GM18858 (cell line): ENCODE data around the gene FAM118A.
"Not testable (repeated sequence)": the region's sequence is repeated elsewhere in the genome, so short reads cannot be mapped to it uniquely, and the experiment has no call there.

Source experiments
- ATAC-seq: cut with Tn5 transposase; IDR thresholded peaks from one replicate; pipeline ENCODE4 v1.9.1; 2021; ENCODE audit not compliant: unreplicated experiment

FAM118A gene

DNA sequence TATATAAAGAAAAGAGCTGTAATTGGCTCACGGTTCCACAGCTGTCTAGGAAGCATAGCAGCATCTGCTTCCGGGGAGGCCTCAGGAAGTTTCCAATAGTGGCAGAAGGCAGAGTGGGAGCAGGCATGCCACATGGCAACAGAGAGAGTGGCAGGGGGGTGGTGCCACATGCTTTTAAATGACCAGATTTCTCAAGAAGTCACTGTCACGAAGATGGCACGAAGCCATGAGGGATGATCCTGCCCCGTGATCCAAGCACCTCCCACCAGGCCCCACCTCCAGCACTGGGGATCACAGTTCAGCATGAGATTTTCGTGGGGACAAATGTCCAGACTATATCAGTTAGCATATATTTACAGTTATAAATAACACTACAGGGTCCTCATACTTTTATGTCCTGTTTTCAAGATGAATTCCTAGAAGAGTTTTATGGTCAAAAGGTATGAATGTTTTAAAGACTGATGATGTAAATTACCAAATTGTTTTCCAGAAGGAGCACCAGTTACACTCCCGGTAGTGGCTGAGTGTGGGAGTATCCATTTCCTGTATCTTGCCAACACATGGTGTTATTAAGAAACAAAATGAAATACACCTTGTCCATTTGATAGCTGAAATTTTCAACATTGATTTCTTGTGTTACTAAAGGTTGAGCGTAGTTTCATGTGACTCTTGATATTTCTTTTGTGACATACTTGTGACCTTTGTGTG lies 19.2 kb downstream of the FAM118A start:
- no peak for ATAC-seq

DNA sequence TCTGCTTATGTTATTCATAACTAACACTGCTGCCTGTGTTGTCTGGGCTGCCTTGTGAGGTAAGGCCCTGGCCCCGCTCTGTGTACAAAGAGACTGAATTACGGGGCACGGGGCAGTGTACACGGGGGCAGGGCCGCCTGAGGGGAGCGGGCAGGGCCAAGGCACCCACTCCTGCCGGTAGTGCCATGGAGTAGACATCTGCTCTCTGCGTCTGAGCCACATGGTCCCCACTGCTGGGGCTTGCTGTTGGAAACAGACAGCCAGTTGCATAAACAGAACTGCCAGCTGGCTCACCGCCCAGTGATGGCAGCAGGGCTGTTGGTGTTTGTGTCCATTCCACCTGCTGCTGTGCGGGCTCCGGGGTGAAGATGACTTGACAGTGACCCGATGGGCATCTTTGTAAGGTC lies 19.8 kb downstream of the FAM118A start:
- no peak for ATAC-seq

DNA sequence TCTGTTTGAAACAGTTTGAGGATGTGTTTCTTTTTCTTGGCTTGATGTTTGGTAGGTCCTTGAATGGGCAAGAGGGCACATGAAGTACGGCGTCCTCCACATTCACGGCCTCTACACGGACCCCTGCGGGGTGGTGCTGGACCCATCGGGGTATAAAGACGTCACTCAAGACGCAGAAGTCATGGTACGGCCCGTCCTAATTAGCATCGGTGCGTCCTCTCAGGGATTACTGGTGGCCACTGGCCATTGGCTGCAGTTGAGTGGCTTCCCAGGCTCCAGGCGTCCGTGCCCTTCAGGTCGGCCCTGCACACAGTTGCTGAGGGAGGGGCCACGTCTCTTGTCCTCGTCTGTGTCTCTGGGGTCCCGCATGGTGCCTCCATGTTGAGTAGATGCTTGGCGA lies 20.8 kb downstream of the FAM118A start:
- ATAC-seq: no peak

DNA sequence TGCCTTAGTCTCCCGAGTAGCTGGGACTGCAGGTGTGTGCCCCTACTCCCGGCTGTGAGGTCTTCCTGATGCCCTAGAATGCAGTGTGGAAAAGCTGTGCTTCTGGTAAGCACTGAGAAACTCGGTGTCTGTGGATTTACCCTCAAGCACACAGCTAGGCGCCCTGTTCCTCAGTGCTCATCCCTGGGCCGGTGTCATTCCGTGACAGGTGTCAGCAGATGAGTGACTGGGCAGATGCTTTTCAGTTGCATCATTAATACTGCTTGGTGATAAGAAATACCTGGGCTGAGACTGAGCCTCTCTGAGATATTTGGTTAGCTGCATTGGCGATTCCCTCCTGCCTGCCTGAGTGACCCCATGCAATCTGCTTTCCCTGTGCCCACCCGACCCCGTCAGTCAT lies 21.8 kb downstream of the FAM118A start:
- ATAC-seq: no peak

DNA sequence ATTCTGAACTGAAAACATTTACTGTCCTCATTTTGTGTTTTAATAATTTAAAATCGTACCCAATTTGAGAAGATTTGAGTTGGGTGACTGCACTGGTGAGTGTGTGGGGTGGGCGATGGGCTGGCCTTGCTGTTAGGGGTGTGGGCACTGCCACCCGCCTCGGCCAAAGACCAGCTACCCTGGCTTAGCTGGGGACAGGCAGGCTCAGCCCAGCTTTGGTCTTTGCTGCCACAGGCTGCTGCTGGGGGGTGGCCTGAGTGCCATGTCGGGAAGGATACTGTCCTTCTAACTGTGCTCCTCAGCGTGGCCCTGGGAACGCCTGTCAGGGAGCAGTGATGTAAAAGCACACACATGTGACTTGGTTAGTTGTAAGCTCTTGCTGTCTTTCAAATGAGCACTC lies 22.3 kb downstream of the FAM118A start:
- no peak for ATAC-seq

DNA sequence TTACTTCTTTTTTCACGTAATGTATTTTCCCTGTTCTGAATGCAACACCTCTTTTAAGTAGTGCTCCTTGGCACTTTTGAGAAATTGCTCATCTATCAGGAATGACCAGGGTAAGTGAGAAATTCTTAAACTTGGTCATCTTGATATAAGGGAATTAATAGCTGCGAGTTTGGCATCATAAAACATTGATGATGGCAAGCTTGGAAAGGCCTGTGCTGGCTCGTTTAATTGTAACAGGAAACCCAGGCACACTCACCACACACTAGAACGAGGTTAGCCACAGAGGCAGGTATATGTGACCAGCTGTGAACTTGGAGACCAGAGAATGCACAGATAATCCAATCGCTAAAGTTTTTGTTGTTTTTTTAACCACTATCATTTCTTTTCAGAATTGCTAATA lies 24.3 kb downstream of the FAM118A start:
- no peak for ATAC-seq

DNA sequence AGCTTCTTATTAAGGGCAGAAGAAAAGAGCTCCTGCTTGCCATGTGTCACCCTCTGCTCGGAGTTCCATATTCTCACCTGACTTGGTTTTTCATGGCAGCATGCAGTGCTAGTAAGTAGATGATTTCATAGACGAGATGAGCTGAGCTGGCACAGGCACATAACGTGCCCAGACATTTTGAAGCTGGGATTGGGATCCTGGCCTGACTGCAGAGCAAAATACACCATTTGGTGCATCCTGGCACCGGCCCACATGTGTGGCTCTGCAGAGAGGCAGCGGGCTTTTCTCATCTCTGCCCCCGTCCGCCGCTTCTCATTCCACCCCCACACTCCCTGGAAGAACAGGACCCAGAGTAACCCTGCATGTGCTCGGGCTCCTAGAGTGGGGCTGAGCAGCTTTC lies 24.8 kb downstream of the FAM118A start:
- no peak for ATAC-seq

DNA sequence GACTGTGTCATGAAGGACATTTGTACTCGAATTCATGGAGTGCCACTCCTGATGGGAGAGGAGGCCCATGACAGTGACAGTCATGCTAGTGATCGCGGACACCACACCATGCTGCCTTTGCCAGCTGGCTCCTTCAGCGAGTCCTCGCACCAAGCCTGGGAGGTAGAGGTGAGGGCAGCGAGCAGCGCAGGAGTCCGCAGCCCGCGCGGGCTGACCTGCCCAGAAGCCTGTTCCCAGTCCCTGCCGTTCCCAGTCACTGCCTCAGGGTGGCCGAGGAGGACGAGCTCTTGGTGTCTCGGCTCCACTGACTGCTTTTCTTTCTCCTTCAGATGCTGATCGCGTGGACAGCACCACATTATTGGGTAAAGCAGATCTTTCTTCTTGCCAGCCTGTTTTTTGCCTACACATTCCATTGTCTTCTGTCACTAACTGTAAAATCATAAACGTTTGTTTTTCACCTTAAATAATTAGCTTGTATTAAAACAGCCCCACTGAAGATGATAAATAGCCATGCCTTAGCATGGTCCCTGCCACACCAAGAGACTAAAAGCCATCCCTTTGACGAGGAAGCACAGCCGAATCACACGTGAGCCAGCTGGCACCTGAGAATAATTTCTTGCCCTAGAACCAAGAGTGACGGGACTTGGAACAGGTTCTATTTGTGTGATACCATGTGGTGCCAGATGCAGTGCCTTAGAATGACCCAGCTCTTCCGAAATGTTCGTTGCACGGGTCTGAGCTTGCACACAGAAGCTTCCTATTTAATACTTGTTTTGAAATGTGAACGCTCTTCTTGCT lies 25.5 kb downstream of the FAM118A start:
- ATAC-seq: no peak

DNA sequence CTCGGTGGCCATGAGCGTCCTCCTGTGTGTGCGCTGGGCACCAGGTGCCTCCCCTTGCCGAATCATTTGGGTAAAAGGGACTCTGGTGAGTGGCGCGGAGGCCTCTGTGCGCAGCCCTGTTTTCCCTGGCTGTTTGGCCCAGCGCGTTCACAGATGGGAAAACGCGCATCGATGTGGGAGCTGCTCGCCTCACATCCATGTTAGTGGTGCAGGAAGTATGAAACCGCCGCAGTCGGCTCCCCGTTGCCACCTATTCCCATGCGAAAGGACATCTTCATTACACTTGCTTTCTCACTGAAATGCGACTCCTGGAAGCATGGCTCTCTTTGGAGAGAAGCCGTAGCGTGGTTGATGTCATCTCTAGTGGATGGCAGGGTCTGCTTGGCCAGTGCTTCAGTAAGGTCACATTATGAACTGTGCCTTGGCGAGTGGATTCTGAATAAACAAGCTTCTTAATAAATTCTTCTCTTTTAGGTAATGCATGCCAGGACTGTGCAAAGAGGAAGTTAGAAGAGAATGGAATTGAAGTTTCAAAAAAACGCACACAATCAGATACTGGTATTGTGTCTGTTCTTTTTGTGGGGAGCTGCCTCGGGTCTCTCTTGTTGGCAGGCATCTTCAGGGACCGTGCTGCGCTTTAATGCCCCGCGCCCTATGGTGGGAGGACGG lies 26.3 kb downstream of the FAM118A start:
- no peak for ATAC-seq

DNA sequence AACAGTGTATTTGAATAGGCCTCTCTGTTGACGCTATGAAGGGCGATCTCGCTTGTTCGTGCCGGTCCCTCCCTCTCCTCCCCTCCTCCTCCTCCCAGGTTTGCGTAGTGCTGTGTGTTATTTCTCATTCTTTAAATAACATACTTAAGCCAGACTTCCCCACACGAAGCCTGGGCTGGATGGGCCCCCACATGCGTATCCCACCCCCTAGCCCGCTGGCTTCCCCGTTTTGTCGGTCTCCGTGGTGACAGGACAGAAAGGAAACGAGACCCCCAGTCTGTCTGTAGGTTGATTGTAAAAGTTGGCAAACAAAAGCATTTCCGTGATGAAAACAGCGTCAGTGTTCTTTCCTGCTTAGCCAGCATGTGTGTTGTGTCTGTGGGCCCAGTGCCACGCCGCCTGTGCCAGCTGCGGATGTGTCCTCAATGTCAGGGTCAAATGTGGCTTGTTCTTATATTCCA lies 27.3 kb downstream of the FAM118A start:
- no peak for ATAC-seq

DNA sequence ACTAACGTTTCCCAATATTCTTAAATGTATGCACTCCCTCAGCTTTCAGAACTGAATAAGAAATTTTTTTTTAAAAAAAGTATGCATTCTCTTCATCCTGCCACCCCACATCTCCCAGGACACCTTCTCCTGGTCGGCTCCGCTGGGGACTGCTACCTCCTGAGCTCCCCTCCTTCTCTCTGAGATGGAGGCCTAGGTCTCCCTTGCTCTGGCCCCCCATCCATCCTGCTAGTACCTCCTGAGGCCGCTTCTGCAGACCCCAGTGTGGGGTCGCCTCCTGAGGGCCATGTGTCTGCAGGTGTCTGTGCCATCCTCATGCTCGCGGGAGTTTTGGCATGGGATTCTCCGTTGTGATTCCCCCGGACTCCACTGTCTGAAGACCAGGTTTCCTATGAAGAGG lies 27.8 kb downstream of the FAM118A start:
- no peak for ATAC-seq

DNA sequence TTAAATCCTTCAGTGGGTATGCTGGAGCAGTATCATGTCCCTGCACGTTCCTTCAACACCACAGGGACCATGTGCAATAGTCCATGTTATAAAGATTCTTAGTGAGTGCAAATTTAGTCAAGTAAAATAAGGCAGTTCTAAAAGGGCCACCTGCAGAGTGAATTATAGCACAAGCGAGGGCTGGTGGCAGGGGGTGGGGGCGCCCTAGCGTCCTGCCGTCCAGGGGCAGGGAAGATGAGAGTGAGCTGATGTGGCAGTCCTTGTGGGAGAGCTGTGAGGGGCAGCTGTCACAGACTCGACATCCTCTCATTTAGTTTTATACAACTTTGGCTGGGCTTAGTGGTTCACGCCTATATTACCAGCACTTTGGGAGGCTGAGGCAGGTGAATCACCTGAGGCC lies 29.1 kb downstream of the FAM118A start:
- ATAC-seq: no peak

DNA sequence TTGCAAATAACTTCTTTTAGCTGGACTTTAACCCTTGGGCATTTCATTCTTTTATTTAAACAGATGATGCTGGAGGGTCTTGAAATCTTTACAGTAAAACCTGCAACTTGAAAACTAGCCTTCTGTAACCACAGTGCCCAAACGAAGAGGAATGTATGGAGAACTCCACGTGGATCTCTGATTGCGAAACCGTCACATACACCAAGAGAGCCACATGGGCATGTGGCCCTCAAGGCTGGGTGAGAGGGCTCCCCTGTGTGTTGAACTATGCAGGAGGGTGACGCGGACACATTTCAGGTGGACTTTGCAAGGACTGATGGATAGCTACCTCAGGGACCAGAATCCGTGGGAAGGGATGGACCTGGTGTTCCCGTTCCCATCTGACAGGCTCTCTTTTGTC lies 30.6 kb downstream of the FAM118A start:
- no peak for ATAC-seq

DNA sequence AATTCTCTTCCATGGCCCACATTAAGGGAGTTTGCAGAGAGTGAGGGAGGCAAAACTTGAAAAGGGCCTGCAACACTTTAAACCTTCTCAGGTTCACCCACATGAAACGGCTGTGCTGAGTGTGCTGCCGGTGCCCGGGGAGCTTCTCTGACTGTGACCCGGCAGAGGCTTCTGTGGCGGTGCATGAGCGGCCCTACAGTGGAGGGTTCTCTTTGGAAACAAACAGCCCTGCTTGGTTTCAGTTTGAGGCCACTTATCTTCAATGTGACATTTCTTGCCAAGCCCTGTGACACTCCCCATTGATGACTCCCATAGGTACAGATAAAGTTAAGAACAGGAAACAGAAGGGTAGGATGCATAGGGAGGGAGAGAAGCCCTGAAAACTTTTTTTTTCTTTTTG lies 31.8 kb downstream of the FAM118A start:
- no peak for ATAC-seq

DNA sequence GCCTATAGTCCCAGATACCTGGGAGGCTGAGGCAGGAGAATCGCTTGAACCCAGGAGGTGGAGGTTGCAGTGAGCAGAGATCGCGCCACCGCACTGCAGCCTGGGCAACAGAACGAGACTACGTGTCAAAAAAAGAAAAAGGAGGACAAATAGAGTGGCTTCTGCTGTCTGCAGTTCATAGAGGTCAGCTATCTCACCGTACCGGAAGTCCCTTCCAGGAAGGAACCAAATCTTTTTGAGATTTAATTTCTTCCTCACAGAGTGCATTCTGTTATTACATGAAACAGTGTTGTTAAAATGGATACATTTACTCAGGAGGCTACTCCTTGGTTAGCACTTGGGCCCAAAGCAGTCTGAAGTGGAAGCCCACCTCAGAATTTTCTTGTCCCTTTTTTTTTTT lies 33.4 kb downstream of the FAM118A start:
- ATAC-seq: no peak

DNA sequence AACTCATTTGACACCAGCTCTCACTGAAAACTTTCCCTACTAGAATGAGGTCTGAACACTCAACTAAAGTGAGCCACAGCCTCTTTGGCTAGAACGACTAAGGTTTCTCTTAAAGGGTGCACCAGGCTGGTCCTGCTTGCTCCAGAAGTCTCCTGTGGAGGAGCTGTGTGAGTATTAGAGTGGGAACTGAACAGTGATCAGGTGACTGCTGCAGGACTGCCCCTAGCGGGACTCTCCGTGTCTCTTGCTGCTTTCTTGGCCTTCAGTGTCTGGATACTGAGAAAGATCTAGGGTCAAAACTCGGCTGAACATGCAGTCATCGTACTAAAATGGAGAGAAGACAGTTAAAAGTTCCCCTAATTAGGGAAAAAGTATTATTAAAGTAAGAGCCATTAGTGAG lies 34.6 kb downstream of the FAM118A start:
- ATAC-seq: no peak

DNA sequence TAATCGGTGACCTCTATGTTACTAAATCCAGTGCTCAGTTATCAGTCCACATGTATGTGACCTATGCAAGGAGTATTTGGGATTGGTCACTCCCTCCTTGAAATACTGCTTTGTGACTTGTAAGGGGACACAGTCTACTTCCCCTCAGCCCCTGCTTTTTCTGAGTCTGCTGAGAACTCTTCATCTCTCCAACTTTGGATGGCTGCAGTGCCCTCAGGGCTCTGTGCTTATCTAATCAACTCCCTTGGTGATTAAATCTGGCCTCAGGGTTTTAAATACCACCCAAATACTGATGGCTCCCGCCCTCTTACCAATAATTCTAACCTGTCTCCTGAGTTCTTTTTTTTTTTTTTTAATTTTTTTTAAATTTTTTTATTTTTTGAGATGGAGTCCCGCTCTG lies 40.2 kb downstream of the FAM118A start:
- no peak for ATAC-seq

DNA sequence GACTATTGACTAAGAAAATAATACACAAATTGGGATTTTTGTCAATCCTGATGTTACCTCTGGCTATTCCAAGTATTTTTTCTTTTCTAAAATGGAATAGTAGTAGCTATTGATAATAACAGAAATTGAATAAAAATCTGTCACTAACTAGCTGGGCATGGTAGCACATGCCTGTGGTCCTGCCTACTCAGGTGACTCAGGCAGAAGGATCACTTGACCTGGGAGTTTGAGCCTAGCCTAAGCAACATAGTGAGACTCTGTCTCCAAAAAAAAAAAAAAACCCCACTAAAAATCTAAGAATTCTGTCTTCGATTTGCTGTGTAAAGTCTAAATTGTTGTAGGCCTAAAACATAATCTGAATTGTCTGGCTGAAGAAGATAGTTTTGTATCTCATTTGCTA lies 42.2 kb downstream of the FAM118A start:
- ATAC-seq: no peak

DNA sequence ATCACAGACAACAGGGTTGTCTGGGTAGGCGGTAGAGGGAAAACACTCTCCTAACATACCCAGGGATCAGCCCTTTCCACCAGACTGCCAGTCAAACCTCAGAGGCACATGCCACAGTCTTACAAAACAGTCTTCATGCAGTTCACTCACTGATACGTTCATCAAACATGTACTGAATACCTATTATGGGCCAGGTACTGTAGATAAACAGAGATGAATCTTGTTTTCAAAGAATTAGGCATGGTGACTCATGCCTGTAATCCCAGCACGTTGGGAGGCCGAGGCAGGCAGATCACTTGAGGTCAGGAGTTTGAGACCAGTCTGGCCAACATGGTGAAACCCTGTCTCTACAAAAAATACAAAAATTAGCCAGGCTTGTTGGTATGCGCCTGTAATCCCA lies 43.0 kb downstream of the FAM118A start:
- not testable (repeated sequence) for ATAC-seq

DNA sequence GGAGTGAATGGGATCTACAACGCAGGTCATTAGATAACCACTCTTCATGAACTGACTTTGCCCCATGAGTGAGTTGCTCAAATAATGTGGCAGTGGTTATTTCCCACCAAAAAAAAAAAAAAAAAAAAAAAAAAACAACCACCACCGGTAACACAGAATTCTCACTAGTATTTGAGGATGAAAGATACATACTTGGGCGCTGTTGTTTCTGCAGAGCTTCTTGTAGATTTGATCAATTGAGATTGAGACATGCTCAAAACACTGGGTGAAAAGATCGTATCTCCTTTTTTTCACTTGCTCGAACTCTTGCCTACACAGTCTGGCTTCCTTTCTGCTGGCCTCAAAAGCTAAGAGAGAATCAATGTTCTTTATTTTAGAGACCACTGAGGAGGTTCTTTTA lies 44.1 kb downstream of the FAM118A start:
- ATAC-seq: no peak

DNA sequence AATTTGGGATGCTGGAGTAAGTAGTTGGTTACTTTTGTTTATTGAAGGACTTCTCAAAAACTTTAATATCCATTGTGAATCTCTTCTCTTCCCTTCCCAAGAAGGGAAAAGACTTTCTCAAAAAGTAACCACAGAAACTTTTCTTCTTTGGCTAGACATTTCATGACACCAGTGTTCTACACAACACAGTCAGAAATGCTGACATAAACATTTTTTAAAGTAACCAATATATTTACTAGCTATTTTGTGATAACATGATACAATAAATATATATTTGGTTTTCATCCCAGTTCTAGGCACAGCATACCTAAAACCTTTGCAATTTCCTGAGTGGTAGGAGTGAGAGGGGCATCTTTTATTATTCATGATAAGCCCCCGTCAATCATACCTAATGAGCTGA lies 47.8 kb downstream of the FAM118A start:
- no peak for ATAC-seq

DNA sequence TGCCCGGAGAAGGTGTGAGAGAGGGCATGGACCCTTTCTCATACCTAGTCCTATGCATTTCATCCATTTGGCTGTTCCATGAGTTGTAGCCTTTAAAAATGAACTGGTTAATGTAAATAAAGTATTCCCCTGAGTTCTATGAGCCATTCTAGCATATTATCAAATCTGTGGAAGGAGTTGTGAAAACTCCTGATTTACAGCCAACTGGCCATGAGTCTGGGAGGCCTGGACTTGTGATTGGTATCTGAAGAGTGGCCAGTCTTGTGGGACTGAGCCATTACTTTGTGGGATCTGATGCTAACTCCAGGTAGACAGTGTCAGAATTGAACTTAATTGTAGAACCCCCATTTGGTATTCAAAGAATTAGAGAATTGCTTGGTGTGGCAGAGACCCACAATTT lies 48.4 kb downstream of the FAM118A start:
- no peak for ATAC-seq
